Endodermal cell (in vitro differentiated cells): Measurements from ENCODE around the gene EXOG. TPM values are rescaled to one million over a fixed set of nuclear protein-coding genes. Genes with fewer than 3 reads are reported as not detected.

ENCODE experiments used
- DNase-seq: peaks from one replicate; pipeline ENCODE4 v3.0.0-alpha.2; 2017
- H3K27ac ChIP-seq: 2 replicates; pipeline ENCODE4 v1.5.1; 2013; ENCODE audit warnings: mild to moderate bottlenecking, low read depth, low read length, moderate library complexity
- H3K27me3 ChIP-seq: 2 replicates; pipeline ENCODE4 v1.6.1; 2013; ENCODE audit warnings: mild to moderate bottlenecking, low read length, moderate library complexity; ENCODE audit not compliant: insufficient read depth, control insufficient read depth, poor library complexity, severe bottlenecking
- H3K36me3 ChIP-seq: 2 replicates; pipeline ENCODE4 v1.7.0; 2013; ENCODE audit warnings: mild to moderate bottlenecking, low read length, moderate library complexity; ENCODE audit not compliant: control insufficient read depth, insufficient read depth
- H3K4me1 ChIP-seq: one replicate; pipeline ENCODE4 v1.7.0; 2013; ENCODE audit warnings: low read length; ENCODE audit not compliant: control insufficient read depth, insufficient read depth
- H3K4me3 ChIP-seq: 2 replicates; pipeline ENCODE4 v1.5.1; 2013; ENCODE audit warnings: mild to moderate bottlenecking, low read length, moderate library complexity
- H3K9ac ChIP-seq: 2 replicates; pipeline ENCODE4 v1.6.1; 2013; ENCODE audit warnings: mild to moderate bottlenecking, low read length, moderate library complexity; ENCODE audit not compliant: poor library complexity, severe bottlenecking; ENCODE audit errors: extremely low read depth
- H3K9me3 ChIP-seq: 2 replicates; pipeline ENCODE4 v1.6.1; 2013; ENCODE audit warnings: mild to moderate bottlenecking, low read length, moderate library complexity; ENCODE audit not compliant: control insufficient read depth
- H3K27ac Mint-ChIP-seq: 2 replicates; pipeline ENCODE4 v1.8.0; 2020; ENCODE audit warnings: mixed read lengths
- H3K27me3 Mint-ChIP-seq: 2 replicates; pipeline ENCODE4 v1.8.0; 2021; ENCODE audit warnings: mild to moderate bottlenecking, mixed read lengths; ENCODE audit not compliant: insufficient read depth
- H3K36me3 Mint-ChIP-seq: 2 replicates; pipeline ENCODE4 v1.8.0; 2020; ENCODE audit warnings: low read depth, mixed read lengths
- H3K4me1 Mint-ChIP-seq: 2 replicates; pipeline ENCODE4 v1.8.0; 2020; ENCODE audit warnings: mixed read lengths
- H3K4me3 Mint-ChIP-seq: 2 replicates; pipeline ENCODE4 v1.8.0; 2020; ENCODE audit warnings: mild to moderate bottlenecking, moderate library complexity, mixed read lengths
- H3K9me3 Mint-ChIP-seq: 2 replicates; pipeline ENCODE4 v1.8.0; 2020; ENCODE audit warnings: mild to moderate bottlenecking, mixed read lengths
- WGBS, 2 experiments: methylation state at CpG; one replicate each; pipeline versions ENCODE4 v1.1.5 to v1.1.7; 2013; ENCODE audit warnings: missing lambda C conversion rate in 2 of 2, mixed read lengths in 1 of 2; ENCODE audit not compliant: insufficient coverage in 1 of 2, insufficient read length in 1 of 2; 5-methylcytosine and 5-hydroxymethylcytosine counted together
- total RNA-seq, 2 donors: library from RNA; stranded (reverse); fragmentation: NEBNext Ultra II Directional in 1 of 2; extraction: Animal tissue kit (Norgen Biotek cat#: 25700) in 1 of 2; gene quantifications; 2 replicates in 1 of 2; 3 replicates in 1 of 2; pipeline ENCODE4 v1.2.1, GENCODE V29; 2021
- TF ChIP-seq, protein P1 (sequence below): fragments of 200-600 bp; sonication (generic); conservative IDR thresholded peaks from 2 replicates; pipeline ENCODE4 v1.5.0; 2021; ENCODE audit warnings: antibody characterized with exemption, mild to moderate bottlenecking

The EXOG gene
- total RNA-seq, 2 donors from 2014 or later = 11.9 to 13.8 TPM

DNA sequence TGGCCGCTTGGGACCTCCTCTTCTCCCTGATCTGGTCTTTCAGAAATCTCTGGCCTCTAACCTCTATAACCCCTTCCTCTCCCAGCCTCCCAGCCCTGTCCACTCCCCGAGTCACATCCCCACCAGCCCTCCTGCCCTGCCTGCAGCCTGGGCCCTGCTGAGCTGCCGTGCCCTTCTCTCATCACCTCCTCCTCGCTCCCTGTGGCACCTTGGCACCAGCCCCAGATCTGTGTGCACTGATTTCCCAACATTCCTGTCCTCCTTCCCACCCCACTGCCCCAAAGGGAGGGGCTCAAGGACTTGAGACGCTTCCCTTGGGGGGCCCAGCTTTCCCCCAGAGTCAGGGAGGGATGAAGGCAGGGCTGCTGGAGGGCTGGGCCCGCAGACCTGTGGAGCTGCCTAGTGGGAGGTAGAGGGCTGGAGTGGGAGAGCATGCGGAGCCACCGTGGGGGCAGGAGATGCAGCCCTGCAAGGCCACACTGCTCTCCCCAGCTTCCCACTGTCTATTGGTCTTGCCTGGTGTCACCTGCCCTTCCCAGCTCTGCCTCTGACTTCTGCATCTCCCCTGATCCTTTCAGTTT lies 42.7 kb downstream of the EXOG start:
- H3K9ac ChIP-seq = no peak overlapping the region
- H3K4me3 Mint-ChIP-seq = no peak overlapping the region
- TF ChIP-seq, protein P1, sequence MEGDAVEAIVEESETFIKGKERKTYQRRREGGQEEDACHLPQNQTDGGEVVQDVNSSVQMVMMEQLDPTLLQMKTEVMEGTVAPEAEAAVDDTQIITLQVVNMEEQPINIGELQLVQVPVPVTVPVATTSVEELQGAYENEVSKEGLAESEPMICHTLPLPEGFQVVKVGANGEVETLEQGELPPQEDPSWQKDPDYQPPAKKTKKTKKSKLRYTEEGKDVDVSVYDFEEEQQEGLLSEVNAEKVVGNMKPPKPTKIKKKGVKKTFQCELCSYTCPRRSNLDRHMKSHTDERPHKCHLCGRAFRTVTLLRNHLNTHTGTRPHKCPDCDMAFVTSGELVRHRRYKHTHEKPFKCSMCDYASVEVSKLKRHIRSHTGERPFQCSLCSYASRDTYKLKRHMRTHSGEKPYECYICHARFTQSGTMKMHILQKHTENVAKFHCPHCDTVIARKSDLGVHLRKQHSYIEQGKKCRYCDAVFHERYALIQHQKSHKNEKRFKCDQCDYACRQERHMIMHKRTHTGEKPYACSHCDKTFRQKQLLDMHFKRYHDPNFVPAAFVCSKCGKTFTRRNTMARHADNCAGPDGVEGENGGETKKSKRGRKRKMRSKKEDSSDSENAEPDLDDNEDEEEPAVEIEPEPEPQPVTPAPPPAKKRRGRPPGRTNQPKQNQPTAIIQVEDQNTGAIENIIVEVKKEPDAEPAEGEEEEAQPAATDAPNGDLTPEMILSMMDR = no peak

DNA sequence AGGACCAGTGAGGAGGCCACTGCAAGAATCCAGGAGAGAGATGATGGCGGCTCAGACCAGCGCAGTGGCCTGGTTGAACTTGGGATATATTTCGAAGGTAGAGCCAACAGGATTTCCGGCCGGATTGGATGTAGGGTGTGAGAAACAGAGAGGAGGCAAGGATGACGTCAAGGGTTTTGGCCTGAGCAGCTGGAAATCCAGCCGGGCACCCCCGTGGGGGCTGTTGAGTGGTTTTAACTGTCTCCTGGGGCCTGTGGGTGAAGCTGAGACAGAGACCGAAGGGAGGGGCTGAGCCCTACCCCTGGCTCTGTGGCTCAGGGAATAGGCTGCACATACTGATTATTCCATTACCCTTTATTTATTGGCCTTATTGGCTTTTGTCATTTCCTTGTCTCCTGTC lies 45.7 kb downstream of the EXOG start:
- 90 to 96% methylated on average over 4 to 9 of the region's 9 CpGs for WGBS, 2 experiments
- peaks cover under 1% of the 10 kb centered on the region for H3K9me3 Mint-ChIP-seq
- no peak overlapping the region for H3K27ac Mint-ChIP-seq

More for the DNA sequence above, 42.7 kb downstream of the EXOG start:
- 93 to 100% methylated on average over 4 to 8 of the region's 8 CpGs for WGBS, 2 experiments
- Mint-ChIP-seq H3K27me3 (no peaks in the 10 kb centered on the region), H3K9me3 (peaks cover 16% of the 10 kb centered on the region), H3K36me3 (peaks cover 17% of the 10 kb centered on the region), H3K4me1 (peaks cover 4% of the 10 kb centered on the region), H3K27ac (no peak overlapping the region)
- Histone ChIP-seq H3K9me3 (peaks cover 6% of the 10 kb centered on the region), H3K4me1 (no peaks in the 10 kb centered on the region), H3K27me3 (no peaks in the 10 kb centered on the region), H3K36me3 (no peaks in the 10 kb centered on the region), H3K4me3 (no peak overlapping the region), H3K27ac (no peak overlapping the region)
- DNase-seq = no peak

DNA sequence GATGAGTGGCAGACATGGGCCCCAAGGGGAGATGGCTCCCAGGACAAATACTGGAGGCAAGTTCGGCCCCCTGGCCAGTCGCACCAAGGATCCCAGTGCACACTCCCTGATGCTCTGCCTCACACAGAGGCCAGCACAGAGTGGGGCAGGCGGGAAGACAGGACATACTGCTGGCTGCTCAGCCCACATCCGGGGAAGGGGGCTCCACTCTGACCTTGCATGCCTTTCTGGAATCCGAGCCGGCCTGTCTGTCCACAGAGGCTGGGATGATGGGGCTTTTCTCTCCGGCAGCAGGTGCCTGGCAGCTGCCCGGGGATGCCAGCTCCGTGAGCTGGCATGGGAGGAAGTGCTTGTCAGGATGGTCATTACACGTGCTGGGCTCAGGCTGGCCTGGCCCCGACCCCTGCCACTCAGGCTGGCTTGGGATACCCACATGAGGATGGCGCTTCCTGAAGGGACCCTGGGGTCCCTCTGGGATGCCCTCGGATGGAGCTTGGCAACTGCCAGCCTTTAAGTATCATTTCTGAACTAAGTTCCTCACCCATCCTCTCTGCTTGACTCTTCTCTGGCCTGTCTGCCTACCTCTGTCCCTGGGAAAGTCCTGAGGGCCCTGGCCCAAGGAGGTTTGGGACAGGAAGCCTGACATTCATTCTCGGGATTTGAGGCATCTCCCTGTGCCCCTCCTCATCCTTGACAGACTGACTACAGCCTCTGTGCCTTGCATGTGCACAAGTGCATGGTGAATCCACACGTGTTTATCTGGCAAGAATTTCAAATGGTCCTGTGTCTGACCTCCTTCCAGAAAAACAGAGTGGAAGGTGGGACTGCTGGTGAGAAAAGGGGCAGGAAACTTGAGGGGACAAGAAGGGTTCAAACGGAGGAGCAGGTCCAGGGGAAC lies 46.5 kb downstream of the EXOG start:
- H3K36me3 Mint-ChIP-seq = no peaks in the 10 kb centered on the region
- no peak overlapping the region for H3K4me3 Mint-ChIP-seq
- no peak overlapping the region for H3K9ac ChIP-seq
- no peaks in the 10 kb centered on the region for H3K9me3 Mint-ChIP-seq
- TF ChIP-seq, protein P1 = no peak
- no peak overlapping the region for H3K4me3 ChIP-seq
- no peak overlapping the region for H3K27ac ChIP-seq
- peaks cover 3% of the 10 kb centered on the region for H3K4me1 Mint-ChIP-seq
- H3K36me3 ChIP-seq = no peaks in the 10 kb centered on the region
- no peak for DNase-seq
- WGBS, 2 experiments = 85 to 90% methylated on average over 6 to 16 of the region's 16 CpGs
- H3K9me3 ChIP-seq = no peaks in the 10 kb centered on the region
- no peaks in the 10 kb centered on the region for H3K27me3 Mint-ChIP-seq
- H3K27ac Mint-ChIP-seq = no peak overlapping the region
- H3K27me3 ChIP-seq = no peaks in the 10 kb centered on the region
- H3K4me1 ChIP-seq = no peaks in the 10 kb centered on the region

More for the DNA sequence above, 45.7 kb downstream of the EXOG start:
- Histone ChIP-seq H3K4me3 (no peak overlapping the region), H3K36me3 (no peaks in the 10 kb centered on the region), H3K9me3 (no peaks in the 10 kb centered on the region), H3K9ac (no peak overlapping the region), H3K4me1 (no peaks in the 10 kb centered on the region), H3K27ac (no peak overlapping the region), H3K27me3 (no peaks in the 10 kb centered on the region)
- Mint-ChIP-seq H3K36me3 (peaks cover under 1% of the 10 kb centered on the region), H3K4me1 (peaks cover 3% of the 10 kb centered on the region), H3K27me3 (no peaks in the 10 kb centered on the region), H3K4me3 (no peak overlapping the region)
- DNase-seq = no peak
- TF ChIP-seq, protein P1 = no peak
